IPS-18c (cell line): ENCODE results near the gene ZNF487.
A peak's percentile ranks its signal among the peaks of the same experiment; 100 is the strongest.

Experiments
- H3K4me3 ChIP-seq: 2 replicates; pipeline ENCODE4 v1.7.0; 2013; ENCODE audit warnings: low read depth, mild to moderate bottlenecking, low read length, moderate library complexity; ENCODE audit not compliant: insufficient read depth
- H3K9me3 ChIP-seq: one replicate; pipeline ENCODE4 v1.6.1; 2013; ENCODE audit warnings: mild to moderate bottlenecking, low read length, moderate library complexity; ENCODE audit not compliant: control insufficient read depth, insufficient read depth

ZNF487 gene

DNA sequence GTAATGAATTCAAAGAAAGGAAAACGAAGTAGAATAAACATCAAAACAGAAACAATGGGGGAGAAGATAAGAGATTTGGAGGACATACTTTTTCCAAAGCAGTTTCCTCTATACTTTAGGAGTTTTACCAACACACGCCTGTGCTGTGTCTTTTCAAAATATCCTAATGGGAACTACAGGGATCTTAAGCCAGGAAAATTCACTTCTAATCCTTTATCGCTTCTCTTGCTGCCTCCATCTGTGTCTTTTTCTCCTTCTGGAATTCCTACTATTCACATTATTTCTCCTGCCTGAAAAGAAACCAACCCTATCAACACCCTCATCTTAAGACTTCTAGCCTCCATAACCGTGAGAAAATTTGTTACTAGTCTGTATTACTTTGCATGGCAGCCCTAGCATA, 34.7 kb upstream of the ZNF487 start:
- H3K9me3 ChIP-seq = no peaks in the 10 kb centered on the region
- no peak overlapping the region for H3K4me3 ChIP-seq

- H3K9me3 ChIP-seq = peaks cover 2% of the 10 kb centered on the region
- no peak overlapping the region for H3K4me3 ChIP-seq
Measured at GRCh38 chr10:43402880-43403452, 33.9 kb upstream of the ZNF487 start.

- H3K4me3 ChIP-seq = no peak overlapping the region
- peaks cover 2% of the 10 kb centered on the region for H3K9me3 ChIP-seq
Measured at GRCh38 chr10:43403911-43404703, 32.8 kb upstream of the ZNF487 start.

- H3K9me3 ChIP-seq = peaks cover 2% of the 10 kb centered on the region
- no peak overlapping the region for H3K4me3 ChIP-seq
Measured at GRCh38 chr10:43404704-43405084, 32.2 kb upstream of the ZNF487 start.

DNA sequence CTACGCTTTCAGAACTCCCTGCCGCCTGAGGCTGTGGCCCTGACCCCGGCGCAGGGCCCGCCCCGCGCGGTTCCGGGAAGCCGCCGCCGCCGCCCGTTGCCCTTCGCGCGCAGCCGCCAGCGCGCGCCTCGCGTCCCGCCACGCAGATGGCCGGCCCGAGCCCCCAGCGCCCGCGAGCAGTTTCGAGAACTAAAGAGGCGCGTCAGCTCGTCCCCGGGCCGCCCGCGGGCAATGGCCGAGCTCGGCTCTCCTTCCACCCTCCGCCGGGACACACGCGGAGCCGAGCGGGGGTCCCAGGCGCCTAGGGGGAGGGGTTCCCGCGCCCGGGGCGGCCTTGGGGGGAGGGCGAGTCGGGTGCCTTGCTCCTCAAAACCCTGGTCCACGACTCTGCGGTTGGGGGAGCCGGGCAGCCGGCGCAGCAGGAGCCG, 29.7 kb upstream of the ZNF487 start:
- peaks cover 2% of the 10 kb centered on the region for H3K9me3 ChIP-seq

DNA sequence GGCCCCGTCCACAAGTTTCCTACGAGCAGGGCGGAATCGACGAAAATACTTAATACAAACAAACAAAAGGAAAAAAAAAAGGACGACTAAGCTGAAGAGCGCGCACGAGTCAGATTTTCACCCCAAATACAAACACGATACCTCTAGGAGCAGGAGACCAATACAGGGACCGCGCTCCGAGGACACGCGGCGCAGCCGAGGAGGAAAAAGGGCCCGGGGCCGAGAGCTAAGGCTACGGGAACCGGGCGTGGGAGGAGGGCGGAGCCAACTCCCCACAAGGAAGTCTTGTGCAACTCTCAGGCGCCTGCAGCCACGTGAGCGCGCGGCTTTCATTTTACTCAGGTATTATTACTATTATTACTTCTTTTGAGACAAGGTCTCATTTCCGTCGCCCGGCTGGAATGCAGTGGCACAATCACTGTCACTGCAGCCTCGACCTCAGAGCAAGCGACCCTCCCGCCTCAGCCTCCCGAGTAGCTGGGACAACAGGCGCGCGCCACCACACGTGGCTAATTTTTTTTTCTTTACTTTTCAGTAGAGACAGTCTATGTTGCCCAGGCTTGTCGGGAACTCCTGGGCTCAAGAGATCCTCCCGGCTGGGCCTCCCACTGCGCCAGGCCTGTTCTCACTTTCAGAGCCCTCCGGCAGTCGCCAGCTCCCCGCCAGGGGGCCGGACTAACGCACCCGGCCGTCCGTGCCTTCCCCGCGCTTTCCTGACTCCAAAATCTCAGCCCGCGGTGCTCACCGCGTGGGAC, 29.2 kb upstream of the ZNF487 start:
- peak overlapping the region; percentile 91 for H3K4me3 ChIP-seq
- H3K9me3 ChIP-seq = peaks cover 2% of the 10 kb centered on the region

More for the DNA sequence above, 29.7 kb upstream of the ZNF487 start:
- peak overlapping the region; percentile 91 for H3K4me3 ChIP-seq

GRCh38 chr10:43408331-43408709, 28.6 kb upstream of the ZNF487 start:
- Histone ChIP-seq H3K9me3 (peaks cover 2% of the 10 kb centered on the region), H3K4me3 (peak overlapping the region; percentile 91)

GRCh38 chr10:43408710-43409384, 28.1 kb upstream of the ZNF487 start, which contains the start of gene HNRNPF:
HNRNPF (minus strand) TSS chr10:43409186; CDS start chr10:43387884, 21,302 bp downstream.
- Histone ChIP-seq H3K9me3 (peaks cover 2% of the 10 kb centered on the region), H3K4me3 (peak within 1 kb of the TSS; percentile 91)

DNA sequence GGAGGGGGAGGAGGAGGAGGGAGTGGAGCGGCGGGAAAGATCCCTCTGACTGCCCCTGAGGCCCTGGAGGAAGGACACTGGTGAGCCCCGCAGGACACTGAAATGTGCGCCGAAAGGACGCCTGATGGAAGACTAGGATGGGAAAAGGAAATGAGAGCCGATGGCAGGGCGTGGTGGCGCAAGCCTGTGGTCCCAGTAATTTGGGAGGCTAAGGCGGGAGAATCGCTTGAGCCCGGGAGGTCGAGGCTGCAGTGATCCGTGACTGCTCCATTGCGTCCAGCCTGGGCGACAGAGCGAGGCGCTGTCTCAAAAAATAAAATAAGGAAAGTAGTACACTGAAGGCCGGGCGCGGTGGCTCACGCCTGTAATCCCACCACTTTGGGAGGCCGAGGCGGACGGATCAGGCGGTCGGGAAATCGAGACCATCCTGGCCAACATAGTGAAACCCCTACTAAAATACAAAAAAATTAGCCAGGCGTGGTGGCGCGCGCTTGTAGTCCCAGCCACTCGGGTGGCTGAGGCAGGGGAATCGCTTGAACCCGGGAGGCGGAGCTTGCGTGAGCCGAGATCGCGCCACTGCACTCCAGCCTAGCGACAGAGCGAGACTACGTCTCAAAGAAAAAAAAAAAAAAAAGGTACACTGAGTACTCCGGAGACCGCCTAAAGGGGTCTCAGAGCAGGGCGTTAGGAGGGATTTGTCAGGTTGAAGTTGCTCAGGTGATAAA, 27.4 kb upstream of the ZNF487 start:
- peak overlapping the region; percentile 52 for H3K4me3 ChIP-seq
- peaks cover 2% of the 10 kb centered on the region for H3K9me3 ChIP-seq

- Histone ChIP-seq H3K4me3 (no peak overlapping the region), H3K9me3 (peaks cover 2% of the 10 kb centered on the region)
Measured at GRCh38 chr10:43410345-43410744, 26.6 kb upstream of the ZNF487 start.

DNA sequence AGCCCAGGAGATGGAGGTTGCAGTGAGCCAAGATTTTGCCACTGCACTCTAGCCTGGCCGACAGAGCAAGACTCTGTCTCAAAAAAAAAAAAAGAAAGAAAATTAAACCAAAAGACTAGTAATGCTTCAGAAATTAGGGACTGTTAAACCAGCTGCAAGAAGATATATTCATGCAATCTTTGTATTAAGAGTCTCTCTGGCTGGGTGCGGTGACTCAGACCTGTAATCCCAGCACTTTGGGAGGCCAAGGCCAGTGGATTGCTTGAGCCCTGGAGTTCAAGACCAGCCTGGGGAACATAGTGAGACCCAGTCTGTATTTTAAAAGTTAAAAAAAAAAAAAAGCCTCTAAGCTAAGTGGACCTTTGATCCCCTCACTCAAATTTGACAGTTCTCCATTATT, 25.4 kb upstream of the ZNF487 start:
- peaks cover 5% of the 10 kb centered on the region for H3K9me3 ChIP-seq
- H3K4me3 ChIP-seq = no peak overlapping the region

DNA sequence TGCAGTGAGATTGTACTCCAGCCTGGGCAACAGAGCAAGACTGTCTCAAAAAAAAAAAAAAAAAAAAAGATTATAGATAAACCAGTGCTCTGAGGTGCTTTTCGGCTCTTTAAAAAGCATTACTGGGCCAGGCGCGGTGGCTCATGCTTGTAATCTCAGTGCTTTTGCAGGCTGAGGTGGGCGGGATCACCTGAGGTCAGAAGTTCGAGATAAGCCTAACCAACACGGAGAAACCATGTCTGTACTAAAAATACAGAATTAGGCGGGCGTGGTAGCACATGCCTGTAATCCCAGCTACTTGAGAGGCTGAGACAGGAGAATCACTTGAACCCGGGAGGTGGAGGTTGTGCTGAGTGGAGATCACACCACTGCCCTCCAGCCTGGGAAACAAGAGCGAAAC, 21.4 kb upstream of the ZNF487 start:
- Histone ChIP-seq H3K9me3 (peaks cover 3% of the 10 kb centered on the region), H3K4me3 (no peak overlapping the region)

GRCh38 chr10:43417950-43418768, 18.8 kb upstream of the ZNF487 start:
- Histone ChIP-seq H3K4me3 (no peak overlapping the region), H3K9me3 (peaks cover 5% of the 10 kb centered on the region)

DNA sequence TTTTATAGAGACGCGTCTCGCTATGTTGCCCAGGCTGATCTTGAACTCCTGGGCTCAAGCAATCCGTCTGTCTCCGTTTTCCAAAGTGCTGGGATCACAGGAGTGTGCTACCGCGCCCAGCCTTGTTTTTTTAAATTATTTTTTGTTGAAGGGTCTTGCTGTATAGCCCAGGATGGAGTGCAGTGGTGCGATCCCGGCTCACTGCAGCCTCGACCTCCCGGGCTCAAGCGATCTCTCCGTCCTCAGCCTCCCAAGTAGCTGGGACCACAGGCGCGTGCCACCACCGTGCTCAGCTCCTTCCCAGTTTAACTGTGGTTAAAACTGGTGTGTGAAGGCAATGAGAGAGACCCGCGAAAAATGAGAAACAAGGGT, 16.9 kb upstream of the ZNF487 start:
- H3K4me3 ChIP-seq = no peak overlapping the region
- peaks cover 7% of the 10 kb centered on the region for H3K9me3 ChIP-seq

GRCh38 chr10:43420369-43421200, 16.3 kb upstream of the ZNF487 start:
- peaks cover 5% of the 10 kb centered on the region for H3K9me3 ChIP-seq
- H3K4me3 ChIP-seq = peak overlapping the region; percentile 40

DNA sequence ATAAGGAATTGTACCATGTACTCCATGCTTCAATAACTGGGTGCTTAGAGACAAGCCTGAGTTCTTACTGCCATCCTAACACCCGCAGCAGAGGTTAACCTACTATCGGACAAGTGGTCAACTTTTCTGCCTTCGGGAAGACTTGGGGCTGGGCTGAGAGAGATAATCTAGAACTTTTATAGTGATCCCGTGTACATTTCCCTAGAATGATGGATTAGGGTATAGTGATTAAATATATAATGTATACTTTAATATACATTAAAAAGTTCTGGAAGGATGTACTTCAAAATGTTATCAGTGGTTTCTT, 15.8 kb upstream of the ZNF487 start:
- H3K9me3 ChIP-seq = peaks cover 4% of the 10 kb centered on the region
- H3K4me3 ChIP-seq = peak overlapping the region; percentile 40
